Mesendoderm (in vitro differentiated cells): Measurements from ENCODE around the gene NAA38.
"Not testable (repeated sequence)": the region's sequence is repeated elsewhere in the genome, so short reads cannot be mapped to it uniquely, and the experiment has no call there.

Source experiments
- DNase-seq: peaks from one replicate; pipeline ENCODE4 v3.0.0; 2013
- H2AK5ac ChIP-seq: 2 replicates; pipeline ENCODE4 v1.6.1; 2013; ENCODE audit warnings: low read length, inconsistent platforms
- H2BK120ac ChIP-seq: 2 replicates; pipeline ENCODE4 v1.6.1; 2013; ENCODE audit warnings: low read depth, mild to moderate bottlenecking, low read length, moderate library complexity, mixed read lengths
- H2BK15ac ChIP-seq: replicated peaks from 2 replicates; pipeline ENCODE4 v1.6.1; 2013; ENCODE audit warnings: low read depth, mild to moderate bottlenecking, moderate library complexity
- H2BK5ac ChIP-seq: 2 replicates; pipeline ENCODE4 v1.6.1; 2013; ENCODE audit warnings: low read length, inconsistent platforms
- H3K18ac ChIP-seq: 2 replicates; pipeline ENCODE4 v1.6.1; 2013; ENCODE audit warnings: mild to moderate bottlenecking, low read length, mixed read lengths
- H3K23ac ChIP-seq: one replicate; pipeline ENCODE4 v1.6.1; 2013; ENCODE audit warnings: low read length
- H3K27ac ChIP-seq: 2 replicates; pipeline ENCODE4 v1.5.1; 2013; ENCODE audit warnings: low read depth, mild to moderate bottlenecking, inconsistent platforms, low read length, moderate library complexity
- H3K27me3 ChIP-seq: 2 replicates; pipeline ENCODE4 v1.6.1; 2013; ENCODE audit warnings: low read length, control low read depth, mild to moderate bottlenecking, inconsistent platforms; ENCODE audit not compliant: insufficient read depth, poor library complexity
- H3K36me3 ChIP-seq: 2 replicates; pipeline ENCODE4 v1.6.1; 2013; ENCODE audit warnings: low read length, inconsistent platforms; ENCODE audit not compliant: control insufficient read depth, insufficient read depth
- H3K4ac ChIP-seq: one replicate; pipeline ENCODE4 v1.6.1; 2013; ENCODE audit warnings: low read depth, mild to moderate bottlenecking, low read length, moderate library complexity
- H3K4me1 ChIP-seq: 2 replicates; pipeline ENCODE4 v1.6.1; 2013; ENCODE audit warnings: low read depth, low read length, inconsistent platforms; ENCODE audit not compliant: control insufficient read depth
- H3K4me2 ChIP-seq: 2 replicates; pipeline ENCODE4 v1.6.1; 2013; ENCODE audit warnings: low read length
- H3K4me3 ChIP-seq: 2 replicates; pipeline ENCODE4 v1.5.1; 2013; ENCODE audit warnings: mild to moderate bottlenecking, low read length
- H3K56ac ChIP-seq: one replicate; pipeline ENCODE4 v1.6.1; 2013; ENCODE audit warnings: low read length
- H3K79me1 ChIP-seq: 2 replicates; pipeline ENCODE4 v1.6.1; 2013; ENCODE audit warnings: low read length, inconsistent platforms
- H3K79me2 ChIP-seq: 2 replicates; pipeline ENCODE4 v1.6.1; 2013; ENCODE audit warnings: mild to moderate bottlenecking, low read length; ENCODE audit not compliant: control insufficient read depth, insufficient read depth
- H3K9ac ChIP-seq: 2 replicates; pipeline ENCODE4 v1.6.1; 2013; ENCODE audit warnings: low read length, inconsistent platforms
- H4K5ac ChIP-seq: one replicate; pipeline ENCODE4 v1.6.1; 2013; ENCODE audit warnings: low read length
- H4K8ac ChIP-seq: one replicate; pipeline ENCODE4 v1.6.1; 2013; ENCODE audit warnings: low read depth, mild to moderate bottlenecking, control low read depth, low read length, moderate library complexity
- WGBS: extraction: QIAGEN DNeasy Blood & Tissue Kit; methylation state at CpG from one replicate; pipeline ENCODE4 v1.1.7; 2013; ENCODE audit warnings: low lambda C conversion rate, missing lambda C conversion rate; ENCODE audit not compliant: insufficient coverage; ENCODE audit errors: extremely low coverage; 5-methylcytosine and 5-hydroxymethylcytosine counted together

Gene NAA38

DNA sequence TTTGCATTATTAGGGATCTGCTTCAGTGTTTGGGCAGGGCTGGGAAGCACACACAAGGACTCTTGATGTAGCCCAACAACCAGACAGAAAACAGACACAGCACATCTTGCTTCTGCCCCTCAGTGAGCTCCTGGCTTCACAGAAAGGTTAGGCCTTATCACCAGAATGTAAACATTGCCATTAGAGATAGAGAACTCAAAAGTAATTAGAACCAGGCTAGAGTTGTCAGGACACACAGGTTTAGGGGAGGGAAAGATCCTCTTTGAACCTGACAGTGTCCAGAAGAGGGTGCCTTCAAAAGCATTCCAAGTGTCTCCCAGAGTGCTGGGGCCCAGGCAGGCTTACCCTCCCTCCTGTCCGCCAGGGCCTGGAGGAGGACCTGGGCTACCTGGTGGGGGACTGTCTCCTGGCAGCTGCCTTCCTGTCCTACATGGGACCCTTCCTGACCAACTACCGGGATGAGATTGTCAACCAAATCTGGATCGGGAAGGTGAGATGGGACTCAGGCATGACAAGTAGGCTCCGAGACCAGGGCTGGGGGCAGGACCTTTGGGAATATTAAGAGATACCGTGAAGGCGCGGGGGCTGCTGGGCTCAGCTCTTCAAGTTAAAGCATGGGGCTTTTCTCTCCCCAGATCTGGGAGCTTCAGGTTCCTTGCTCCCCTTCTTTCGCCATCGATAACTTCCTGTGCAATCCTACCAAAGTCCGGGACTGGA is 40.3 kb downstream of the NAA38 start:
- H3K9ac ChIP-seq: no peak overlapping the region
- H2AK5ac ChIP-seq: no peak overlapping the region
- no peak overlapping the region for H3K4me3 ChIP-seq
- H3K4me1 ChIP-seq: no peaks in the 10 kb centered on the region
- no peak overlapping the region for H4K5ac ChIP-seq
- H2BK5ac ChIP-seq: no peak overlapping the region
- no CpG with 5 or more reads among the region's 10 CpGs for WGBS
- H3K18ac ChIP-seq: no peak overlapping the region
- no peak overlapping the region for H3K4me2 ChIP-seq
- no peak overlapping the region for H3K56ac ChIP-seq
- H3K23ac ChIP-seq: no peak overlapping the region
- peak; percentile 62 for DNase-seq
- H2BK120ac ChIP-seq: no peak overlapping the region
- no peaks in the 10 kb centered on the region for H3K27me3 ChIP-seq
- H3K36me3 ChIP-seq: no peaks in the 10 kb centered on the region
- no peak overlapping the region for H3K27ac ChIP-seq
- no peaks in the 10 kb centered on the region for H3K79me1 ChIP-seq
- no peak overlapping the region for H3K4ac ChIP-seq
- no peak overlapping the region for H4K8ac ChIP-seq
- H2BK15ac ChIP-seq: no peak overlapping the region
- no peaks in the 10 kb centered on the region for H3K79me2 ChIP-seq

- H3K4me2 ChIP-seq: no peak overlapping the region
- H3K4ac ChIP-seq: no peak overlapping the region
- no peaks in the 10 kb centered on the region for H3K79me2 ChIP-seq
- H3K9ac ChIP-seq: no peak overlapping the region
- H2BK120ac ChIP-seq: no peak overlapping the region
- no peak for DNase-seq
- no CpG with 5 or more reads among the region's 5 CpGs for WGBS
- H2AK5ac ChIP-seq: no peak overlapping the region
- no peaks in the 10 kb centered on the region for H3K27me3 ChIP-seq
- H3K56ac ChIP-seq: no peak overlapping the region
- H3K79me1 ChIP-seq: no peaks in the 10 kb centered on the region
- no peaks in the 10 kb centered on the region for H3K4me1 ChIP-seq
- no peak overlapping the region for H2BK5ac ChIP-seq
- H3K36me3 ChIP-seq: no peaks in the 10 kb centered on the region
- no peak overlapping the region for H3K27ac ChIP-seq
- no peak overlapping the region for H2BK15ac ChIP-seq
- no peak overlapping the region for H3K23ac ChIP-seq
- no peak overlapping the region for H4K8ac ChIP-seq
- H3K4me3 ChIP-seq: no peak overlapping the region
- no peak overlapping the region for H3K18ac ChIP-seq
- H4K5ac ChIP-seq: no peak overlapping the region
Measured at GRCh38 chr17:7814969-7815368, 42.4 kb downstream of the NAA38 start.

DNA sequence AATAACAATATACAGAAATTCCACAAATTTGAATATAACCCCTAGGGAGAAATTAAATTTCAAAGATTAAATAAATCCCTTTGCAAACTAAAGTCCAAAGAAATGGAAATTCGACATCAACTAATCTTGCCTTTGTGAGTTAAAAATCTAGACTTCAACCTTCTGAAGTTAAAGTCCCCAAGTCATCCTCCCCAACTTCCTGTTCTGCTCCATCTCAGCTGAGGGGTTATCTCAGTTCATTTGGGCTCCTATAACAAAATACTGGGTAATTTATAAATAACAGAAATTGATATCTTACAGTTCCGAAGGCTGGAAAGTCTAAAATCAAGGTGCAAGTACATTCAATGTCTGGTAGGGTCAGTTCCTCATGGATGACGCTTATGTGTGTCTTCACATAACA is 46.1 kb downstream of the NAA38 start:
- H2BK5ac ChIP-seq: no peak overlapping the region
- no peak overlapping the region for H2BK120ac ChIP-seq
- H3K9ac ChIP-seq: no peak overlapping the region
- no peak overlapping the region for H4K5ac ChIP-seq
- no peaks in the 10 kb centered on the region for H3K79me1 ChIP-seq
- WGBS: no CpG with 5 or more reads among the region's 3 CpGs
- no peaks in the 10 kb centered on the region for H3K36me3 ChIP-seq
- no peak overlapping the region for H3K4ac ChIP-seq
- no peak overlapping the region for H2BK15ac ChIP-seq
- H3K4me2 ChIP-seq: no peak overlapping the region
- H3K56ac ChIP-seq: no peak overlapping the region
- DNase-seq: no peak
- no peaks in the 10 kb centered on the region for H3K27me3 ChIP-seq
- H3K27ac ChIP-seq: no peak overlapping the region
- no peak overlapping the region for H2AK5ac ChIP-seq
- H3K79me2 ChIP-seq: no peaks in the 10 kb centered on the region
- no peaks in the 10 kb centered on the region for H3K4me1 ChIP-seq
- no peak overlapping the region for H3K23ac ChIP-seq
- no peak overlapping the region for H3K18ac ChIP-seq
- H4K8ac ChIP-seq: no peak overlapping the region
- H3K4me3 ChIP-seq: no peak overlapping the region

GRCh38 chr17:7809791-7810343 is 47.5 kb downstream of the NAA38 start:
- not testable (repeated sequence) for H3K4me3 ChIP-seq, H2AK5ac ChIP-seq, H3K23ac ChIP-seq, H3K79me2 ChIP-seq, H2BK5ac ChIP-seq, H3K79me1 ChIP-seq, H3K27me3 ChIP-seq, DNase-seq, H2BK120ac ChIP-seq, H3K4ac ChIP-seq, H3K36me3 ChIP-seq, H3K9ac ChIP-seq, H3K18ac ChIP-seq, H4K5ac ChIP-seq, H3K4me2 ChIP-seq, H4K8ac ChIP-seq, H3K27ac ChIP-seq, H2BK15ac ChIP-seq, H3K4me1 ChIP-seq, H3K56ac ChIP-seq
- WGBS: no CpG with 5 or more reads among the region's 9 CpGs

DNA sequence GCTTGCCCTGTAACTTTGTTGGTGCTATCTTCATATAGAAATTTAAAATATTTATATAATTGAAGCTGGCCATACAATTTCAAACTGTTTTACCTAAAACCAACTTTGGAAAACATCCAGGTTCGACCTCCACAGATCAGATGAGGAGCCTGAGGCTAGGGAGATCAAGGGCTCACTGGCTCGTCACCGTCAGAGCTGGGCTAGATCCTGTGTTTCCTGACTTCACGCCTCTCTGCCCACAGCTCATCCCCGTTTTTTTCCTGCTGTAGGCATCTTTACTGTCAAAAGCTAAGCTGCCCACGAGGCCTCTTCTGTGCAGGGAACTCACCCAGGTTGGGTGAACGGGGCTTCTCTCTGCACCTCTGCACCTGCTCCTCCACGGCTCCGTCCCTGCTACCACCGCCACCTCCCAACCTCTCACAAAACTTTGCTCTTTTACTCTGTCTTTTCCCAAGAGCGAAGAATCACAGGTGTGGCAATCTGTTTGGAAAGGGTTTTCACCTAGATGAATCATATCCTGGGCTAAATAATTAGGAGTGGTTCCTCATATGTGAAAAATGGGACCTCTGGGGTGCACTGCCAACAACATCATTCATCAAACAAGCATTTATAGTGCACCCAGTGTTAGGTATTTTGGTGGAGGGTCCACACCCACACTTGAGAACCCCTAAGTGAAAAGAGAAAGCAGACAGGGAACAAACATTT is 48.1 kb downstream of the NAA38 start:
- WGBS: no CpG with 5 or more reads among the region's 11 CpGs
- Histone ChIP-seq H3K56ac (no peak overlapping the region), H3K79me2 (no peaks in the 10 kb centered on the region), H3K36me3 (no peaks in the 10 kb centered on the region), H3K79me1 (no peaks in the 10 kb centered on the region), H3K27ac (no peak overlapping the region), H4K8ac (no peak overlapping the region), H3K27me3 (no peaks in the 10 kb centered on the region), H2AK5ac (no peak overlapping the region), H2BK120ac (no peak overlapping the region), H3K4me2 (no peak overlapping the region), H3K4ac (no peak overlapping the region), H3K9ac (no peak overlapping the region), H2BK15ac (no peak overlapping the region), H3K4me1 (no peaks in the 10 kb centered on the region), H4K5ac (no peak overlapping the region), H3K18ac (no peak overlapping the region), H2BK5ac (no peak overlapping the region), H3K4me3 (no peak overlapping the region), H3K23ac (no peak overlapping the region)
- no peak for DNase-seq
